Skin epidermis (tissue), 12 donors: ENCODE results near the gene ACYP1.
A peak's percentile ranks its signal among the peaks of the same experiment; 100 is the strongest.

Experiments used
- H3K27ac ChIP-seq, 21 experiments: fragments of 200-600 bp; sonication (generic) in 11 of 21; one replicate each; pipeline ENCODE4 v1.5.0; 2020; ENCODE audit warnings: mild to moderate bottlenecking in 3 of 21, inconsistent platforms in 2 of 21, moderate library complexity in 2 of 21
- H3K4me3 ChIP-seq, 7 experiments: fragments of 200-600 bp; sonication (generic) in 2 of 7; one replicate each; pipeline ENCODE4 v1.5.0; 2020; ENCODE audit warnings: inconsistent platforms in 2 of 7, mild to moderate bottlenecking in 2 of 7, moderate library complexity in 1 of 7

ACYP1 gene

DNA sequence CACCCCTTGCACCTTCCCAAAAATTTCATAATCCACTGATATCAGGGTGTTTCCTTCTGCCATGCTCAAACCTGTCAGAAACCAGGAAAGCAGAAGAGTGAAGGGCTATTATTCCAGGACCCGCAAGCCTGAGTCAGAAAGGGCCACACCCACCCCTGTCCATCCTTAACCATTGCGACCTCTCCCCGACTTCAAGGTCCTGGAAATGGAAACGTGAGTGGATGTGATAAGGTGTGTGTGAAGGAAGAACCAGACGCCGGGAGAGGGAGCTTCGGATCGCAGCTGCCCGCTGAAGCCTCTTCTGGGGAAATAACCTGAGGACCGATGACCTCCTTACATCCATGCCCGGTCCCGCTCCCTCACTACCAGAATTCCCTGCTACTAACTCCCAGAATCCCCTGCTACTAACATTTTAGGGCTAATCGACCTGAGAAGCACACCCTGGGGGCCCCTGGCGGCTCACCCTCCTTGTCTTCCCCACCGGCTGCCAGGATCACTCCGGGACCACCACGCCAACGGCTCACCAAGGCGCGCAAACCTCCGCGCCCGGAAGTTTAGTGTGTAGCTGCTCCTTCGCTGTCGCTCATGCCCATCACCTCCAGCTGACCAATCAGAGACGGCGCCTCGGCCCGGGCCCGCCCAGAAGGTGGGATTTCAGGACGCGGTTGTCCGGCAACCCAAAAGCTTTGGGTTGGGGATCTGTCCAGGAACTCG is at the start of gene ACYP1:
Gene ACYP1 (minus strand): TSS at position 534 of the 714 bp plus-strand sequence. CDS start 471 bp downstream, at position 63.
- Histone ChIP-seq H3K27ac (peak within 1 kb of the TSS; percentile 40 to 95 (median 85)), H3K4me3 (peak within 1 kb of the TSS; percentile 58 to 93 (median 68))

DNA sequence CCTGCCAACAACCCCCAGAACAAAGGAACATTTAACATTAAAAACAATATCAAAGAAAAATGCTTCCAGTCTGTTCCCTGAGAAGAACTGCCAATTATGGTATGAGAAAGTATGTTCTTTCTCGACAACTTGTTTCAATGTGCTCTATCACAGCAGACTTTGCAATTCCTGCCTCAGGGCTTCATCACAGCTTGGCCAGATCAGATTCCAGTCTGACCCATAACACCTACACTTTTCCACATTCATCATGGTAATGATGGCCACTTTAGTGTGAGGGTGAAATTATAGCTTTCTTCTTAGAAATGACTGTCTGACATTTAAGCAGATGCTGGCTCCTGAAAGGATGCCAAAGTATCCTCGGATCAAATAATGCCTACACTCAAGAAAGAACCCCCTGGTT is 46.1 kb upstream of the ACYP1 start:
- Histone ChIP-seq H3K4me3 (no peak overlapping the region), H3K27ac (no peak overlapping the region)

DNA sequence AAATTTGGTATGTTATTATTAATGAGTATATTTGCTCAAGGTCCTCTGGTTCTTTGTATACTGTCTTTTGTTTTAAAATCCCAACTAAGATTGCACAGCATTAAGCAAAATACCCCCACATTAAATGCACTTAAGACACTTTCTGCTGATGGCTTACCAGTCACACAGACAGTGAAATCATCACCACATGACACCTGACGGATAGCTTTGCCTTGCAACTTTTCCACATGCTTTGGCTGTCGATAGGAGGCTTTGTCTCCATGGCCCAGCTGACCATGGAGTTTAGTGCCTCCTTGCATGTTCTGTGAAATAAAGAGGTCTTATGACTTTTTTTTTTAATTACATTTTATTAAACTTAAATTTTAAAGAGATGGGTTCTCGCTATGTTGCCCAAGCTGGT is 43.4 kb upstream of the ACYP1 start:
- Histone ChIP-seq H3K27ac (no peak overlapping the region), H3K4me3 (no peak overlapping the region)

DNA sequence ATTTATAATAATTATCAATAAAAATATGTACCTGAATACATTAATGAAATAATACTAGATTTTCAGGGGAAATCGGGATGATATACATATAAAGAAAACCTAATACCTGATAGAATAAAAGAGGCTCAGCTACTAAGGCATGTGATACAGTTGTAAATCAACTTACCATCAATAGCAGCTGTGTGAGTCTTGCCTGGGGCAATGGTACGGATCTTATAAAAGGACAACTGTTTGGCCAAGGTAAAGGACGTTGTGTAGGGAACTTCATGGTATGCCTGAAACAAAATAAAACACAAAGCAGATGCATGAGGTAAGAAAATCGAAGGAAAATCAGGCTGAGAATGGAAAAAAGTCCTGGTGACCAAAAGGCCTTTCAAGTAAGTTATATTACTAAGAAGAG is 37.7 kb upstream of the ACYP1 start:
- no peak overlapping the region for H3K4me3 ChIP-seq
- H3K27ac ChIP-seq = no peak overlapping the region

DNA sequence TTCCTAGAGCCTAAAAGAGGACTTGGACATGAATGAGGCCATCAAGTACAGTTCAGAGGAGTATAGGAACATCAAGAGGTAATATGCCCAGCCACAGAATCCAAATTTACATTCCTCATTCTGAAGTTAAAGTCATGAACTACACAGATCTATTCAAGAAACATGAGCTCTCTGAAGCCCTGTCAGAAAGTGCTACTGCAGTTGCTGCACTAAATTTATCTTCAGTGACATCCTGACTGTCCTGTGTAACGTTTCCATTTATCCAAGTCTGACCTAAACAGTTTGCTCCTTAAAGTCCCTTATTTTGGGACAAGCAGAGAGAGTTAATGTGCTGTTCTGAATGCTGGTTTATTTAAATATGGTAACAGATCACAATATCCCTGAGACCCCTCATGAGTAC is 34.9 kb upstream of the ACYP1 start:
- H3K4me3 ChIP-seq = no peak overlapping the region
- no peak overlapping the region for H3K27ac ChIP-seq

DNA sequence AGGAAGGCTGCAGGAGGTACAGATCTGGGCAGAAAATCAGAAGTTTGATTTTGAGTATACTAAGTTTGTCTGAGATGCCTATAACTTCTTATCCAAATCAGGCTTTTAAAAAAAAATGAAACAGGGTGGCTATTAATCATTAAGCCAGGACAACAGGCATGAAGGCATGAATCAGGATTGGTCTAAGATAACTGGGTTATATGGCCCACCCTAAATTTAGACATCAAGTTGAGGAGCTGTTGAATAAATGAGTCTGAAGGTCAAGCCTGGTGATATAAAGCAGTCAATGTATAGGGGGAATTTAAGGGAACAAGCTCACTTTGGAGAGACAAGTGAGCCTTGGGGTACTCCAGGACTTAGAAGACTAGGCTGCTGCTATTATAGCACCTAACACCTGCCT is 34.4 kb upstream of the ACYP1 start:
- no peak overlapping the region for H3K4me3 ChIP-seq
- H3K27ac ChIP-seq = no peak overlapping the region

DNA sequence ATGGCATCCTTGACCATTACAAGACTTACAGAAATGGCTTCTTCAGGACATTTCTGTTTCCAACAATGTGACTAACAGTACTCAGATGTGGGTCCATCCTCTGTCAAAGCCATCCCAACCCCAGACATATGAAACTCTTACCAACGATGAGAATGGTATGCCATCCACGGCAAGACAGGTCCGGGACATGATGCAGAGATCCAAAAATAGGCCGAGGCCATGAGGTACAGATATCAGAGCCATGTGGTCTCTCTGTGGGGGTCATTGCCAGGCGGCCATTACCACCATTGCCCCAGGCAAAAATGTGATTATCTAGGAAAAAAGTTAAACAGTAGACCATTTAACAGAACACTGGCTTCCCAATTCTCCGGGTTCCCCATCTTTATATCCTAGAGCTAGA is 33.1 kb upstream of the ACYP1 start:
- Histone ChIP-seq H3K4me3 (no peak overlapping the region), H3K27ac (no peak overlapping the region)

DNA sequence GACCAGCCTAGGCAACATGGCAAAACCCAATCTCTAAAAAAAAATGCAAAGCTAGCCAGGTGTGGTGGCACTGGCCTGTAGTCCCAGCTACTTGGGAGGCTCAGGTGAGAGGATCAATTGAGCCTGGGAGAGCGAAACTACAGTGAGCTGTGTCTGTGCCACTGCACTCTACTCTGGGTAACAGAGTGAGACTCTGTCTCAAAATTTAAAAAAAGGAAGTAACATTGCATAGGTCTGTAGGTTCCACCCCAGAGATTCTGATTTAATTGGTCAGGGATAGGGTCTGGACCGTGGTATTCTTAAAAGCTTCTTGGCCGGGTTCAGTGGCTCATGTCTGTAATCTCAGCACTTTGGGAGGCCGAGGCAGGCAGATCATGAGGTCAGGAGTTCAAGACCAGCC is 31.9 kb upstream of the ACYP1 start:
- Histone ChIP-seq H3K4me3 (no peak overlapping the region), H3K27ac (no peak overlapping the region)

DNA sequence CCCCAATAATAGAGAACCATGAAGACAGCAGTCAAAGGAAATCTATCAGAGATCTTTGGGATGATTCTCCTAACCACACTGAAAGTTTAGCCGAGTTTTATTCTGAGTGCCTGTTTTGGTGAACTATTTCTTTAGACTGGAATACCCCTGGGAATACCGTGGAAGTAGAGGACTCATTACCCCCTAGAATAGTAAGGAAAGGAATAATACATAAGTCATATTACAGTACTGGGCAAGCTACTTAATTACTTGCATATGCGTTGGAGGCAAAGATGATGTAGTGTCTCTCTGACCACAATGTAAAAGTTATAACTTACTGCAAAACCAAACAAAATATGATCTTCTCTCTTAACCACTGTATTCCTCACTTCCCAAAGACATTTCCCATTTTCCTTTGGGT is 31.1 kb upstream of the ACYP1 start:
- H3K27ac ChIP-seq = no peak overlapping the region
- H3K4me3 ChIP-seq = no peak overlapping the region

DNA sequence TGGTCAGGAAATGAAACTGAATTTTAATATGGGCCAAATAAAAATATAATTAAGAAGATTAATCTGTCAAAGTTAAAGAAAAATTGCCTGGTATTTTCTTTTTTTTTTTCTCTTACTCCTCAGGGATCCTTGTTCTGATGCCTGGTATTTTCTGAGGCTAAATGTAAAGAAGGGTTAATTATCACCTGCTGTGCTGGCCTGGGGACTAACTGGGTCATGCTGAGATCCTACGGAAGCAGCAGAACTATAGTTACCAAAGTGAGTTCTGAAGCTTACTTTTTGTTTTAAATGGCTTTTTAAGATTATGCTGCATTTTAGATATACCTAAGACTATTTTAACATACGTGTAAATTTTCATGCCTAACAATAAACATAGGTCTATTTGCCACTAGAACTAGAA is 28.9 kb upstream of the ACYP1 start:
- no peak overlapping the region for H3K4me3 ChIP-seq
- H3K27ac ChIP-seq = no peak overlapping the region

DNA sequence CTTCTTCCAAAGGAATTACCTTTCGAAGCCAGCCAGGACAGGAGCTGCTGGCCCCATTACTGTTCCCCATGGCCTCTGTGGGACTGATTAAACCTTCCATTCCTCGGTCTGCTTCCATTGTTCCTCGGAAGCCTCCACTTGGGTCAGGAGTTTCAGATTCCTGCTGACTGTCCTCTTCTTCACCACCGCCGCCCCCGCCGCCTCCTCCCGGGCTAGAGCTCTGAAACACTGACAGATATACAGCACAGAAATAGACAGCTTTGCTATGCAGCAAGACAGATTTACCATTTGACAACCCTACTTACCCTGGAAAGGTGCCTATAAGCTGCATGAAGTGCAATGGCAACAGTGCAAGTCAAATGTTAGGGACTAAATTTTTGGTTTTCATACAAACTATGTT is 27.4 kb upstream of the ACYP1 start:
- Histone ChIP-seq H3K27ac (no peak overlapping the region), H3K4me3 (no peak overlapping the region)

DNA sequence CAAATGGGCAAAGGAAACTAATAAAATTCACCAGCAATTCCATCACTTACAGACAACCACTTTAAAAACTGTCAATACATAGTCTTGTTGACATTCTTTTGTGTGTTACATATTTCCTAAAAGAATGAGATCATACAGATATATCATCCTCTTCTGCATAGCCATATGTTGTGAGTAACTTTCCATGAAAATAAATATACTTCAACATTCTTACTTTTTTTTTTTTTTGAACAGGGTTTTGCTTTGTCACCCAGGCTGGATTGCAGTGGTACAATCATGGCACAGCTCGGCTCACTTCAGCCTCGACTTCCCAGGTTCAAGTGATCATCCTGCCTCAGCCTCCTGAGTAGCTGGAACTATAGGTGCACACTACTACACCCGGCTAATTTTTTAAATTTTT is 26.5 kb upstream of the ACYP1 start:
- Histone ChIP-seq H3K27ac (no peak overlapping the region), H3K4me3 (no peak overlapping the region)

DNA sequence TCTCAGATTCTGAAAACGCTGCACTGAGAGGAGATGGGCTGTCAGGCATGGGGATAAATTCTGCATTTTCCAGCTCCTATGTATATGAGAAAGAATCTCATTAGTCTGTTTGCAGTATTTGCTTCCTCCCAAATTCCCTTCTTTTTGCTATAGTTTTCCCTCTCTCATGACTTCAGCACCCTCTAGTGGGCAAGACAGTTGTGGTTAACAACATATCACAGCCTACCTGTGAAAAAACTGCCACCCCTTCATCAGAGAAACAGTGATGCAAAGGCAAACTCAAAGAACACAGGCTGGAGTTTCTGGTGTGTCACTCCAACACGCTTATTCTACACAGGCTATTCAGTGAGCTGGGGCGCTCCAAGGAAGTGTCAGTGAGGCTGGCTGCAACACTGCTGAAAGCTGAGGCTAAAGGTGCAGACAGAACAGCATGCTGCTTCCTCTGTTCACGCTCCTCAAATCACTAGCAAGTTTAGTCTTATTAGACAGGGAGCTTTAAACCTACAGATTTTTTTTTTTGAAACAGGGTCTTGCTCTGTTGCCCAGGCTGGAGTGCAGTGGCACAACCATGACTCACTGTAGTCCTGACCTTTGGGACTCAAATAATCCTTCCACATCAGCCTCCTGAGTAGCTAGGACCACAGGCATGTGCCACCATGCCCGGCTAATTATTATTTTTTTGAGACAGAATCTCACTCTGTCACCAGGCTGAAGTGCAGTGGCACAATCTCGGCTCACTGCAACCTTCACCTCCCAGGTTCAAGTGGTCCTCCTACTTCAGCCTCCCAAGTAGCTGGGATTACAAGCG is 24.9 kb upstream of the ACYP1 start:
- peak overlapping the region in 1 of 21 experiments; percentile 55 for H3K27ac ChIP-seq
- no peak overlapping the region for H3K4me3 ChIP-seq

DNA sequence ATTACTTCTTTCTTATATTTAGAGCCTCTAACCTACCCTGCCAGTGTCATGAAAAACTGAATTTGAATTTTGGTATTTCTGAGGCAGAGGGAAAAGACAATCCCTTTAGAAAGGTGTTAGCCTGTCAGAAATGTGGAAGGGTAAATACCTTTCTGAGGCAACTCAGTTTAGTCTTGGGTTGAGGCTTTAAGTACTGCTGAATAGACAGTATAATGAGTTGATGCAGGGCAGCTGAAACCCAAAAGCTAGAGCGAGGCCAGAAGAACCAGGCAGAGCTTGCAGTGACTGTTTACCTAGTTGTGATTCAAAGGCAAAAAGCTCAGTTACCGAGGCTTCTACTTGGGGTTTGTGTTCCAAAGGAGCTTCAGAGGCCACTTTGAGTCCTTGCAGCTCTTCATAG is 24.3 kb upstream of the ACYP1 start:
- Histone ChIP-seq H3K27ac (peak overlapping the region in 1 of 21 experiments; percentile 55), H3K4me3 (no peak overlapping the region)

DNA sequence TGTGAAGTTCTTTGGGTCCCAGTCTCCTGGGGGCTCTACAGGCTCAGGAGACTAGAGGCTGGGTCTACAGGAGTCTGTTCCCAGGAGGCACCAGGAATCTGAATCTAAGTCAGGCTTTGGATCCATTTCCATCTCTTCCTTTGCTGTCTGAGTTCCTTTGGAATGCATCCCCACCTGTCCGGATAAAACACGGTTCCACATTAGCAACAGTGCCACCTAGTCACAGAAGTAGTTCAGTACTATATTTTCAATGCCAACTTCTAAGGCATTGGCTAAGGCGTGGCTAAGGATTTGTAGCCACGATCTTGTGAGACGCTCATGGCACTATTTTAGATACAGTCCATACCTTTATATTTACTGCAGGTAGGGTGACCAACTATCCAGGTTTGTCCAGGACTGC is 20.7 kb upstream of the ACYP1 start:
- no peak overlapping the region for H3K4me3 ChIP-seq
- no peak overlapping the region for H3K27ac ChIP-seq

DNA sequence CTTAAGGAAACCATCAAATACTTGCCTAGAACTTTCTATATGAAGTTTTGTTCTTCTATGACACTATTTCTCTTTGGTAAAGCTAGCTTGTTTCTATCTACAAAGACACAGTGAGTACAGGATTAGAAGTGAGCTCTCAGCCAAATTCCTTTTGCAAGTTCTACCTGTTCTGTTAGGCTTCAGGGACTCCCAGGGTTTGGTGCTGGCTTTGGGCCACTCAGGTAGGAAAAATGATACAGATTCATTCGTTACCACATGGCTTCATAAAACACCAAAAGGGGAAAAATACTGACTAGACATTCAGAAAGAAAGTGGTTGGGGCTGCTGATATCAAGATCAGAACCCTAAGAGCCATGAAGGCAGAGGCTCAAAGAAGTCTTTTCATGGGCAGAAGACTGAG is 19.4 kb upstream of the ACYP1 start:
- Histone ChIP-seq H3K4me3 (no peak overlapping the region), H3K27ac (no peak overlapping the region)

DNA sequence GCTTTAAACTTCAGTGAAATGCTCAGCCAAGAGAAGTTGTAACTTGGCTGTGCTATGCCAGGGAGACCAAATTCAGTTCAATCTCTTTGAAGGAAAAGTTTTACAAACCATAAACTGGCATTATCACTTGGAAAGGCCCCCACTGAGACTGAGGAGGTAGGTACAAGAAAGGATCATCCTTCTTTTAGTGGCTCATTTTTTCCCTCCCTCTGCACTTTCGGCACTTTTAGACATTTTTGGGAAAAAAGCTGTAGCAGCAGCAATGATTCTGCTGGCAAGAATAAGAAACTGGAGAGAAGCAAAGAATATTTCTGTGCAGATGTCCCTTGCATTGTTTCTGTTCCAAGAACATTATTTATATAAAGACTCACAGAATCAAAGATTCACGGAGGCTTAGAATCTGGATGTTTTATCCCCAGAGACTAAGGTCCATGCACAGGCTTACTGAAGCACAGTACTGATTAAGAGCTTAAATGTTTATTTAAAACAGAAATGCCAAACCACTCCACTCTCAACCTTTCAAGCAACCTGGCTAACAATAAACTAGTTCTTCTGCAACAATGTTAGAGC is 17.9 kb upstream of the ACYP1 start:
- H3K27ac ChIP-seq = peak overlapping the region in 4 of 21 experiments; percentile 10 to 46 (median 24)

DNA sequence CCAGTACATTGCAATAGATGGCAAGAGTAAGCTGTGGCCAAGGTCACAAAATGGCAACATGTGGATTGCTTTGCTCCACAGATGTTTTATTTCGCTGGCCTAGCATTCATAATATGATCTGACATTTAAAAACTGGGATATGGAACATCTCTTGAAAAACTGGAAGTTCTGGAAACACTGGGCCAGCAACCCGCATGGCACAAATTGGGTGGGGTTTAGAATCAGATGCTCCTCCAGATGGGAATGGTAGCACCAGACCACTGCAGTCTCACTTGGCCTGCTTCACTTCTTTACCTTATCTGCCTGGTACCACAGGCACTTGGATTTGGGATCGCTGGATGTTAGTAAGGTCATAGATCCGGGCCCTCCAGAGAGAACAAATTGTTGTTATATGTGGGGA is 15.7 kb upstream of the ACYP1 start:
- no peak overlapping the region for H3K27ac ChIP-seq

More for the DNA sequence above, 17.9 kb upstream of the ACYP1 start:
- H3K4me3 ChIP-seq = no peak overlapping the region

DNA sequence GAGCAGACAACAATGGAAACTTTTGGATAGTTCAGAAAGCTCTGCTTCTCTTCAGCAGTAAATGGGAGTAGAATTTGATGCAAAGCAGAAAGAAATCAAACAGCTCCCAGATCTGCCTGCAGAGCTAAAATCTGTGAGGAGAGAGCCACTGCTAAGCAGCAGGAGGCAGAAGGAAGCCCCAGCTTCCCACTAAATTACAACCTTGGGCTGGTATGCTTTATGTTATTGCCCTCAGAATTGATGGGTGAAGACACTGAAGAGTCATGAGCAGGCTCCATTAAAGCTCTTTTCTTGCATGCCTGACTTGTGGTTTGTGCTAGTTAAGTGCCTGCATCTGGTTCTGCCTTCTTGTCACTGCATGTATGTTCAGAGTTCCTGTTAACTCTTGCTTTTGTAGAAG is 14.0 kb upstream of the ACYP1 start:
- H3K27ac ChIP-seq = no peak overlapping the region

More for the DNA sequence above, 15.7 kb upstream of the ACYP1 start:
- H3K4me3 ChIP-seq = no peak overlapping the region

DNA sequence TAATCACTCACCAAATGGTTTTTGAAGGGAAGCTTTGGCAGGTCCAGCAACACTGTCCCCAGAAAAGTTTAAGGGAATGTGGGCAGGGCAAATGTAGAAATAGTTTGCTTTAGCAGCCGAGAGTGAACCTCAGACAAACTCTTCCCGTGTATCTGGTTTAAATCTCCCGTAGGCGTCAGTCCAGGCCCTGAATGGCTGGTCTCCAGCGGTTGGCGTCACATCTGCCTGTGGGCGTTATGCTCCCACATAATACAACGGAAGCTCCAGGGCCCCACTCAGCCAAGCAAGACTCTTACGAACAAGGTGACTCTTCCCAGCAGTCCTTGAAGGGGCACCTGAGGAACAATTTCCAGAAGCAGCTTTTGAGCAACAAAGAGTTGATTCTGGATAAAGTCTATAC is 6.6 kb upstream of the ACYP1 start:
- H3K27ac ChIP-seq = peak overlapping the region in 16 of 21 experiments; percentile 62 to 95 (median 85)
- H3K4me3 ChIP-seq = no peak overlapping the region

More for the DNA sequence above, 14.0 kb upstream of the ACYP1 start:
- H3K4me3 ChIP-seq = no peak overlapping the region

DNA sequence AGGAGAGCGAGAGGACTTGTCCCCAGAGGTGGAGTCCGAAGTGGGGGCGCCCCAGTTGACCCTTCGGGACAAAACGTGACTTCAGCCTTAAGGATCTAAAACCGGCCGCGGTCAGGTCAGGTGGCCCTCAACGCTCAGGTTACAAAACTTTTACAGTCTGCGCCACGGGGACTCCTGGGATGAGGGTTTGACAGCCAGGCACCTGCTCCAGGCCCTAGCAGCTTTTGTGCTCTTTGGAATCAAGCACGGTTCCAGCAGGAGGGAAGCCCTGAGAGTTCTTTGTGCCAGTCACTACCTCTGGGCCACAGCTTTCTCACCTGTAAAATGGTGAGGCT is 6.0 kb upstream of the ACYP1 start:
- peak overlapping the region in 20 of 21 experiments; percentile 57 to 95 (median 85) for H3K27ac ChIP-seq
- peak overlapping the region; percentile 43 to 55 (median 45) for H3K4me3 ChIP-seq
